GM12891 (cell line): ENCODE data around the gene TMEM220.

Source experiments
- POLR2A ChIP-seq: IDR thresholded peaks from 2 replicates; pipeline ENCODE4 v1.6.1; 2011; ENCODE audit warnings: low read depth, low read length, control low read depth
- POLR2AphosphoS5 ChIP-seq: IDR thresholded peaks from 2 replicates; pipeline ENCODE4 v1.6.1; 2011; ENCODE audit warnings: low read depth, low read length, control low read depth

GRCh38 chr17:10771148-10771547 is 41.3 kb upstream of the TMEM220 start:
- TF ChIP-seq POLR2AphosphoS5 (no peak), POLR2A (no peak)
